HT-29 (cell line): Measurements from ENCODE around the gene SNAP29. TPM values are rescaled to one million over a fixed set of nuclear protein-coding genes. Genes with fewer than 3 reads are reported as not detected.
A peak's percentile ranks its signal among the peaks of the same experiment; 100 is the strongest.
"Not testable (repeated sequence)": the region's sequence is repeated elsewhere in the genome, so short reads cannot be mapped to it uniquely, and the experiment has no call there.

ENCODE experiments used
- DNase-seq: peaks from one replicate; pipeline ENCODE4 v3.0.0-alpha.2; 2015; ENCODE audit warnings: low spot score
- total RNA-seq: library from RNA; depleted of rRNA; stranded (reverse); fragments of >200 nt; shearing (Covaris generic); gene quantifications from 2 replicates; pipeline ENCODE4 v1.2.3, GENCODE V29; 2014; rRNA removed

The SNAP29 gene
- 23.5 and 26.9 TPM in 2 replicates for total RNA-seq

GRCh38 chr22:20858615-20859416, at the start of gene SNAP29, which contains the start of gene PI4KA:
Gene SNAP29, plus strand, starts transcription at chr22:20859007. Its CDS starts 104 bp downstream, at chr22:20859111.
Gene PI4KA, minus strand, starts transcription at chr22:20858811. Its CDS starts 86 bp downstream, at chr22:20858725.
- peak; percentile 99 for DNase-seq

GRCh38 chr22:20809538-20810185, 49.1 kb upstream of the SNAP29 start:
- DNase-seq: no peak

- DNase-seq: no peak
Observed at GRCh38 chr22:20810645-20811044, 48.2 kb upstream of the SNAP29 start.

DNA sequence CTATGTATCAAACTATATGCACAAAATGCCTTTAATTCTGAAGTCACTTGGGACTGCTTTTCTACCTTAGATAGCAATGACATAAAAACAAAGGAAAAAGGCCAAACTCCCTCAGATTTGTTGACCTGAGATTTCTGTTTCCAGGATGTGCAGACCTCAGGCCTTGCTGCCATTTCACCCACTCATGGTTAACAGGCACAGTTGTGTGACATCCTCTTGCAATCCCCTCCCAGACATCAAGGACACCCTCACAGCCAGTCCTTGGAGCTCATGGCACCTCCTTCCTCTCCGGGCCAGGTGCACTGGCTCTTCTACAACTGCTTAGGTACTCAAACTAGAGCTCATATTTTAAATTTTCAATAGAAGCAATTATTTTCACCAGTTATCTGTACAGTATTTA, 47.6 kb upstream of the SNAP29 start:
- no peak for DNase-seq

DNA sequence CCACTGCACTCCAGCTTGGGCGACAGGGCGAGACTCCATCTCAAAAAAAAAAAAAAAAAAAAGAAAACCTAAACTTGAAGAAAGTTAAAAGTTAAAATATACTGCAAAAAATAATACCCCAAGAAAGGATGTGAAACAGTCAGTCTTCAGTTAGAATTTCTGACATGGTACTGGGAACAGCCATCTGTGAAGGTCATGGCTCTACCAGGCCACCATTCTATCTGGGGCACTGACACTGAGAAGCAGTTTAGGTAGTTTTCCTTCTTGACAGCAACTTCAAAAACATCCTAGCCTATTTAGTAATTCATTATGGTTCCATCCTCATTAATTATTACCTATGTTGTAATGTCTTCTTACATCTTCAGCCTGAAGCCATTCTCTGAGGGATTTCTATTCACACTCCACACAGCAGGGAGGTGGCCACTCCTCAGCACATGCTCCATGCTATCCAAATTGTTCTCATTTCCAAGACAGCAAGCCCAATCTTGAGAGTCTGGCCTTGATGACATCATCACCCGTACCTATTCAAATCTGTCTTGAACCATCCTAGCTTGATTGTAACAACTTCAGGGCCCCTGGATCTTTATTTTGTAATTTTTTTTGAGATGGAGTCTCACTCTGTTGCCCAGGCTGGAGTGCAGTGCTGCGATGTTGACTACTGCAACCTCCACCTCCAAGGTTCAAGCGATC, 46.7 kb upstream of the SNAP29 start:
- DNase-seq: no peak

DNA sequence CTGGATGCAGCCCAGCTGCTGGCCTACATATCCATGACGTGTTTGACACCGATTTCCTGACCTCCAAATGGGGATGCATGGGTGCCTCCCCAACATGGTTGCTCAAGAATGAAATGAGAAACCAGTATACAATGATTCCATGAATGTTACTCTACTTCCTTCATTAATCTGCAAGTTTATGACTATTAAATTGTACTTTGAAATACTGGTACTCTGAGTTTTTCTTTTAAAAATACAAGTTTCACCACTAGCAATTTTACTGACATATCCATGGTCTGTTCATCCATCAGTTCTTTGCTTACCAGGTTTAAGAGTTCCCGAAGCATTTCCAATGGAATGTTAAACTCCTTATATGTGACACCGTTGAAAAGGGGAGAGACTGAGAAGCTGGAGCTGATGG, 45.8 kb upstream of the SNAP29 start:
- no peak for DNase-seq

DNA sequence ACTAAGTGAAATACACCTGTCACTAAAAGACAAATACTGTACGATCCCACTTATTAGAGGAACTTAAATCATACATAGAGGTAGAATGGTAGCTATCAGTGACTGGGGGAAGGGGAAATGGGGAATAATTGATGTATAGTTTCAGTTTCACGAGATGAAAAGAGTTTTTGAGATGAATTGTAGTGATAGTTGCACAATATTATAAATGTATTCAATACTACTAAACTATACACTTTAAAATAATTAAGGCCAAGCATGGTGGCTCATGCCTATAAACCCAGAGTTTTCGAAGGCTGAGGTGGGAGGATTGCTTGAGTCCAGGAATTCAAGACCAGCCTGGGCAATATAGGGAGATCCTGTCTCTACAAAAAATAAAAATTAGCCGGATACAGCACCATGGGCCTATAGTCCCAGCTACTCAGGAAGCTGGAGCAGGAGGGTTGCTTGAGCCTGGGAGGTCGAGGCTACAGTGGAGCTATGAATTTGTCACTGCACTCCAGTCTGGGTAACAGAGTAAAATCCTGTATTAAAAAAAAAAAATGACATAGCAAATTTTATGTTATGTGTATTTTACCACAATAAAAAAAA, 44.5 kb upstream of the SNAP29 start:
- DNase-seq: no peak

DNA sequence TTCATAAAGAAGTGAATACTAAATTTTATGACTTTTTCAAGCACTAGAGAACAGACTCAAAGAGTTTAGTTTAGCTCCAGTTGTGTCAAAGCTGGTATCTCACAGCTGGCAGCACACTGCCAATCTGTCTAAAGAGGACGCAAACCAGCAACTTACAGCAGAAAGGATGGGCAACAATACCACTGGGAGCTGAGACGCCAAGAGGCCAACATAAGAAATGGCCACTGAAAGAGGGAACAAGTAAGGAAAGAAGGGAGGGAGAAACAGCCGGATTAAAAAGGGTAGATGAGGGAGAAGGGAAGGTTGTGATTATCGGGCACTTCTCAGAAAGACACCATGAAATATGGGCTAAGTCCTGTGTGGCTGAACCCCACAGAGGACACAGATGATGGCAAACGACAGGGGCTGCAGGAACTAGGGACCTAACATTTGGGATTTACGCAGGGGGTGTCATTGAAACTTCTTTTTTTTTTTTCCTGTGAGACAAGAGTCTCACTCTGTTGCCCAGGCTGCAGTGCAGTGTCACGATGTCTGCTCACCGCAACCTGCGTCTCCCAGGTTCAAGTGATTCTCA, 43.2 kb upstream of the SNAP29 start:
- no peak for DNase-seq

DNA sequence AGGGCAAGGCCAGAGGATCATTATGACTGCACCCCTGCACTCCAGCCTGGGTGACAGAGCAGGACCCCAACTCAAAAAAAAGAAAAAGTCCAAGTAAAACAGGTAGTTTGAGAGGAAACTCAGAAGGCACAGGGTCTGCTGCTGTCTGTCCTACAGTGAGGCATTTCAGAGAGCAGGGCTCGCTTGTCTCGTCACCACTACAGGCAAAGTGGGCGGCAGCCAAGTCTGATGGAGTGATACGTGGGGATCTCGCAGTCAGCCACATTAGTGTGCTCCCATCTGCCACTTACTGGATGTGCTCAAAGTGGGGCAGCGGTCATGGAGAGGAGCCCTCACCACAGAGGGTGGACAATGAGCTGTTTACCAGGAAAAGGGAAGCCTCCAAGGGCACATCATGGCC, 42.2 kb upstream of the SNAP29 start:
- no peak for DNase-seq

- no peak for DNase-seq
Observed at GRCh38 chr22:20818471-20818870, 40.3 kb upstream of the SNAP29 start.

- no peak for DNase-seq
Observed at GRCh38 chr22:20819471-20819870, 39.3 kb upstream of the SNAP29 start.

GRCh38 chr22:20821717-20822239, 37.0 kb upstream of the SNAP29 start:
- DNase-seq: not testable (repeated sequence)

- DNase-seq: no peak
Observed at GRCh38 chr22:20822240-20822639, 36.6 kb upstream of the SNAP29 start.

- no peak for DNase-seq
Observed at GRCh38 chr22:20823264-20823663, 35.5 kb upstream of the SNAP29 start.

GRCh38 chr22:20825216-20825615, 33.6 kb upstream of the SNAP29 start:
- DNase-seq: not testable (repeated sequence)

DNA sequence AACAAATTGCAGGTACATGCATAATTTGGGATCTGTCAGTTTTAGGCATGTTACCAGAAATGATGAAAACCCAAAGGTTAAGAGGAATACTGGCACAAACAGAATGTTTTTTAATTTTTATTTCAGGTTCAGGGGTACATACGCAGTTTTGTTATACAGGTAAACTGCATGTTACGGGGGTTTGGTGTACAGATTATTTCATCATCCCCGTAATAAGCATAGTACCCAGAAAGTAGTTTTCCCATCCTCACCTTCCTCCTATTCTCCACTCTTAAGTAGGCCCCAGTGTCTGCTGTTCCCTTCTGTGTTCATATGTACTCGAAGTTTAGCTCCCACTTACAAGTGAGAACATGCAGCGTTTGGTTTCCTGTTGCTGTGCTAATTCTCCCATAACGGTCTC, 33.2 kb upstream of the SNAP29 start:
- DNase-seq: no peak

DNA sequence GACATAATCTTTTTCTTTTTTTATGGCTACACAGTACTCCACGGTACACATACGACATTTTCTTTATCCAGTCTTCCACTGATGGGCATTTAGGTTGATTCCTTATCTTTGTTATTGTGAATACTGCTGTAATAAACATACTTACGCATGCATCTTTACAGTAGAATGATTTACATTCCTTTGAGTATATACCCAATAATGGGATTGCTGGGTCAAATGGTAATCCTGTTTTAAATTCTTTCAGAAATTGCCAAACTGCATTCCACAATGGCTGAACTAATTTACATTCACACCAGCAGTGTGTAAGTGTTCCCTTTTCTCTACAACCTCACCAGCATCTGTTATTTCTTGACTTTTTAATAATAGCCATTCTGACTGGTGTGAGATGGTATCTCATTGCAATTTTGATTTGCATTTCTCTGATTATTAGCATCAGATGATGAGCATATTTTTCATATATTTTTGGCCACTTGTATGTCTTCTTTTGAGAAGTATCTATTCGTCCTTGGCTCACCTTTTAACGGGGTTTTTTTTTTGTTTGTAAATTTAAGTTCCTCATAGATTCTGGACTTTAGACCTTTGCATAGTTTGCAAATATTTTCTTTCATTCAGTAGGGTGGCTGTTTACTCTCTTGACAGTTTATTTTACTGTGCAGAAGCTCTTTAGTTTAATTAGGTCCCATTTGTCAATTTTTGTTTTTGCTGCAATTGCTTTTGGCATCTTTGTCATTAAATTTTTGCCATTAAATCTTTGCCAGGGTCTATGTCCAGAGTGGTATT, 32.2 kb upstream of the SNAP29 start:
- not testable (repeated sequence) for DNase-seq

DNA sequence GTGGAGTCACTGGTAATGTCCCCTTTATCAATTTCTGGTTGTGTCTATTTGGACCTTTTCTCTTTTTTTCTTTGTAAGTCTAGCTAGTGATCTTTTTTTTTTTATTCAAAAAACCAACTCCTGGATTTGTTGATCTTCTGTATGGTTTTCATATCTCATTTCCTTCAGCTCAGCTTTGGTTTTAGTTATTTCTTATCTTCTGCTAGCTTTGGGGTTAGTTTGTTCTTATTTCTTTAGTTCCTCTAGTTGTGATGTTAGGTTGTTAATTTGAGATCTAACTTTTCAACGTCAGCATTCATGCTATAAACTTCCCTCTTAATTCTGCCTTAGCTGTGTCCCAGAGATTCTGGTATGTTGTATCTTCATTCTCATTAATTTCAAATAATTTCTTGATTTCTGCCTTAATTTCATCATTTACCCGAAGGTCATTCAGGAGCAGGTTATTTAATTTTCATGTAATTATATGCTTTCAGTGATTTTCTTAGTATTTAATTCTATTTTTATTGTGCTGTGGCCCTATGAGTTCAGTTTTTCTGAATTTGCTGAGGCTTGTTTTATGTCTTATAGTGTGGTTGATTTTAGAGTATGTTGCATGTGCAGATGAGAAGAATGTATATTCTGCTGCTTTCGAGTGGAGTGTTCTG, 29.2 kb upstream of the SNAP29 start:
- no peak for DNase-seq

DNA sequence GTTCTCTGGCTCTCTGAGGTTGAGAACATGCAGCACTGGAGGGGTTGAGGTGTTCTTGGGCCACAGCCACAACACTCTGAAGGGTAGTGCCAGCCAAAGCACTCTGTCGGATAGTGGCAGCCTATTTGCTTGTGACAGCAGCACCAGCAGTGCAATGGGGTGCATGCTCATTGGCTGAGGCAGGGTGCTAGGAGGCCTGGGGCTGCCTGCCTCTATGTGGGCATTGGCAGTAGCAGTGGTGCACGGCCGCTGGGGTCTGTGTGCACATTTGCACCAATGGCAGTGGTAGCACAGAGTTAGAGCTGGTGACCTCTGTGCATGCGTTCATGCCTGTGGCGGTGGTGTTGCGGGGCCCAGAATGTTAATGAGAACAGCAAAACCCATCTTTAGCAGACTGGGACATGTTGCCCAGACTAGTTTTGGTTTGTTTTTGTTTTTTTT, 25.6 kb upstream of the SNAP29 start:
- DNase-seq: no peak

GRCh38 chr22:20834206-20834605, 24.6 kb upstream of the SNAP29 start:
- DNase-seq: no peak
